ENCODE measurements around the gene PHF23. TPM values are rescaled to one million over a fixed set of nuclear protein-coding genes. Genes with fewer than 3 reads are reported as not detected.

PHF23 gene
- total RNA-seq, 1 experiment from 2014 or later, result 45.8 TPM

GRCh38 chr17:7252176-7253043, 13.2 kb upstream of the PHF23 start, which contains the start of gene ELP5 (continued):
- TF ChIP-seq ZBTB43 (CRISPR knock-in tag; IDR thresholded peaks at IDR 0.05) (0 out of 2 replicates have a peak, but pooled peaks have one; percentile 32), NR3C1 (CRISPR knock-in tag; conservative IDR thresholded peaks at IDR 0.05; ENCODE audit: low read depth) (no peak; the same call in 1 of the 2 replicates), ZNF425 (CRISPR knock-in tag; conservative IDR thresholded peaks at IDR 0.05) (no peak), AR (CRISPR knock-in tag; IDR thresholded peaks at IDR 0.05) (no peak), ATF6 (CRISPR knock-in tag; IDR thresholded peaks at IDR 0.05) (no peak), ZBTB21 (CRISPR knock-in tag; IDR thresholded peaks at IDR 0.05; ENCODE audit: borderline replicate concordance) (peak; percentile 58), IRF2 (CRISPR knock-in tag; IDR thresholded peaks at IDR 0.05; ENCODE audit: borderline replicate concordance, low read depth) (no peak), ATF3 (CRISPR knock-in tag; conservative IDR thresholded peaks at IDR 0.05) (no peak), TEAD1 (CRISPR knock-in tag; IDR thresholded peaks at IDR 0.05) (peak; percentile 53; the same call in 1 of the 2 replicates), FOXP1 (CRISPR knock-in tag; IDR thresholded peaks at IDR 0.05; ENCODE audit: borderline replicate concordance) (peak; percentile 88; the same call in 1 of the 2 replicates), TP53 (CRISPR knock-in tag; IDR thresholded peaks at IDR 0.05) (no peak), SOX15 (CRISPR knock-in tag; IDR thresholded peaks at IDR 0.05) (no peak), ESRRA (CRISPR knock-in tag; IDR thresholded peaks at IDR 0.05; ENCODE audit: borderline replicate concordance) (0 out of 2 replicates have a peak, but pooled peaks have one; percentile 66), CDX4 (CRISPR knock-in tag; IDR thresholded peaks at IDR 0.05; ENCODE audit: borderline replicate concordance) (no peak), NFE2L1 (CRISPR knock-in tag; IDR thresholded peaks at IDR 0.05) (no peak), GABPB1 (CRISPR knock-in tag; IDR thresholded peaks at IDR 0.05) (peak; percentile 60; the same call in 1 of the 2 replicates), MXD4 (CRISPR knock-in tag; IDR thresholded peaks at IDR 0.05; ENCODE audit: borderline replicate concordance) (no peak), HMGXB4 (CRISPR knock-in tag; IDR thresholded peaks at IDR 0.05) (peak; percentile 63; the same call in 1 of the 2 replicates), ETV6 (CRISPR knock-in tag; IDR thresholded peaks at IDR 0.05) (peak; percentile 20; the same call in 1 of the 2 replicates), JAZF1 (CRISPR knock-in tag; IDR thresholded peaks at IDR 0.05) (no peak)
- TF ChIP-seq, protein P1, sequence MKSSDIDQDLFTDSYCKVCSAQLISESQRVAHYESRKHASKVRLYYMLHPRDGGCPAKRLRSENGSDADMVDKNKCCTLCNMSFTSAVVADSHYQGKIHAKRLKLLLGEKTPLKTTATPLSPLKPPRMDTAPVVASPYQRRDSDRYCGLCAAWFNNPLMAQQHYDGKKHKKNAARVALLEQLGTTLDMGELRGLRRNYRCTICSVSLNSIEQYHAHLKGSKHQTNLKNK (CRISPR knock-in tag; IDR thresholded peaks at IDR 0.05), result no peak
- TF ChIP-seq, protein P2, sequence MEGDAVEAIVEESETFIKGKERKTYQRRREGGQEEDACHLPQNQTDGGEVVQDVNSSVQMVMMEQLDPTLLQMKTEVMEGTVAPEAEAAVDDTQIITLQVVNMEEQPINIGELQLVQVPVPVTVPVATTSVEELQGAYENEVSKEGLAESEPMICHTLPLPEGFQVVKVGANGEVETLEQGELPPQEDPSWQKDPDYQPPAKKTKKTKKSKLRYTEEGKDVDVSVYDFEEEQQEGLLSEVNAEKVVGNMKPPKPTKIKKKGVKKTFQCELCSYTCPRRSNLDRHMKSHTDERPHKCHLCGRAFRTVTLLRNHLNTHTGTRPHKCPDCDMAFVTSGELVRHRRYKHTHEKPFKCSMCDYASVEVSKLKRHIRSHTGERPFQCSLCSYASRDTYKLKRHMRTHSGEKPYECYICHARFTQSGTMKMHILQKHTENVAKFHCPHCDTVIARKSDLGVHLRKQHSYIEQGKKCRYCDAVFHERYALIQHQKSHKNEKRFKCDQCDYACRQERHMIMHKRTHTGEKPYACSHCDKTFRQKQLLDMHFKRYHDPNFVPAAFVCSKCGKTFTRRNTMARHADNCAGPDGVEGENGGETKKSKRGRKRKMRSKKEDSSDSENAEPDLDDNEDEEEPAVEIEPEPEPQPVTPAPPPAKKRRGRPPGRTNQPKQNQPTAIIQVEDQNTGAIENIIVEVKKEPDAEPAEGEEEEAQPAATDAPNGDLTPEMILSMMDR (IDR thresholded peaks at IDR 0.05), result no peak
- TF ChIP-seq, protein P3, sequence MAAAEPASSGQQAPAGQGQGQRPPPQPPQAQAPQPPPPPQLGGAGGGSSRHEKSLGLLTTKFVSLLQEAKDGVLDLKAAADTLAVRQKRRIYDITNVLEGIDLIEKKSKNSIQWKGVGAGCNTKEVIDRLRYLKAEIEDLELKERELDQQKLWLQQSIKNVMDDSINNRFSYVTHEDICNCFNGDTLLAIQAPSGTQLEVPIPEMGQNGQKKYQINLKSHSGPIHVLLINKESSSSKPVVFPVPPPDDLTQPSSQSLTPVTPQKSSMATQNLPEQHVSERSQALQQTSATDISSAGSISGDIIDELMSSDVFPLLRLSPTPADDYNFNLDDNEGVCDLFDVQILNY (CRISPR knock-in tag; IDR thresholded peaks at IDR 0.05), result no peak; the same call in 1 of the 2 replicates
